HG03039 (cell line): ENCODE data around the gene UCN3.
"Not testable (repeated sequence)": the region's sequence is repeated elsewhere in the genome, so short reads cannot be mapped to it uniquely, and the experiment has no call there.

Experiments used
- ATAC-seq: cut with Tn5 transposase; IDR thresholded peaks from one replicate; pipeline ENCODE4 v1.9.1; 2021; ENCODE audit warnings: mild to moderate bottlenecking, moderate library complexity; ENCODE audit not compliant: unreplicated experiment

The UCN3 gene

GRCh38 chr10:5364374-5364773 lies 392 bp upstream of the UCN3 start:
- no peak for ATAC-seq

GRCh38 chr10:5365928-5366327 lies 1.2 kb downstream of the UCN3 start:
- no peak for ATAC-seq

GRCh38 chr10:5369362-5370158 lies 4.8 kb downstream of the UCN3 start:
- no peak for ATAC-seq

GRCh38 chr10:5370493-5371352 lies 6.0 kb downstream of the UCN3 start:
- no peak for ATAC-seq

- ATAC-seq, result no peak
Observed at GRCh38 chr10:5373307-5373706, 8.5 kb downstream of the UCN3 start.

GRCh38 chr10:5373891-5374611 lies 9.3 kb downstream of the UCN3 start:
- ATAC-seq, result no peak

GRCh38 chr10:5376450-5376849 lies 11.7 kb downstream of the UCN3 start:
- ATAC-seq, result no peak

GRCh38 chr10:5379202-5379601 lies 14.4 kb downstream of the UCN3 start:
- not testable (repeated sequence) for ATAC-seq

GRCh38 chr10:5380395-5380794 lies 15.6 kb downstream of the UCN3 start:
- not testable (repeated sequence) for ATAC-seq

- no peak for ATAC-seq
Observed at GRCh38 chr10:5381187-5381586, 16.4 kb downstream of the UCN3 start.

- no peak for ATAC-seq
Observed at GRCh38 chr10:5385224-5385623, 20.5 kb downstream of the UCN3 start.

- no peak for ATAC-seq
Observed at GRCh38 chr10:5387169-5387568, 22.4 kb downstream of the UCN3 start.

GRCh38 chr10:5390607-5391205 lies 25.9 kb downstream of the UCN3 start:
- no peak for ATAC-seq

- no peak for ATAC-seq
Observed at GRCh38 chr10:5391790-5392189, 27.0 kb downstream of the UCN3 start.

GRCh38 chr10:5393529-5393928 lies 28.8 kb downstream of the UCN3 start:
- no peak for ATAC-seq

- ATAC-seq, result no peak
Observed at GRCh38 chr10:5395168-5395567, 30.4 kb downstream of the UCN3 start.

GRCh38 chr10:5396556-5397300 lies 32.0 kb downstream of the UCN3 start:
- no peak for ATAC-seq

GRCh38 chr10:5399332-5399731 lies 34.6 kb downstream of the UCN3 start:
- ATAC-seq, result no peak

- ATAC-seq, result no peak
Observed at GRCh38 chr10:5400468-5401240, 35.9 kb downstream of the UCN3 start.

- ATAC-seq, result no peak
Observed at GRCh38 chr10:5402798-5403197, 38.0 kb downstream of the UCN3 start.
